Measurements from ENCODE around the gene ZNF385D. TPM values are rescaled to one million over a fixed set of nuclear protein-coding genes. Genes with fewer than 3 reads are reported as not detected.

ZNF385D gene
- polyA plus RNA-seq, 1 of the 3 experiments (the other 2 are of a cell fraction) = 1.8 TPM

DNA sequence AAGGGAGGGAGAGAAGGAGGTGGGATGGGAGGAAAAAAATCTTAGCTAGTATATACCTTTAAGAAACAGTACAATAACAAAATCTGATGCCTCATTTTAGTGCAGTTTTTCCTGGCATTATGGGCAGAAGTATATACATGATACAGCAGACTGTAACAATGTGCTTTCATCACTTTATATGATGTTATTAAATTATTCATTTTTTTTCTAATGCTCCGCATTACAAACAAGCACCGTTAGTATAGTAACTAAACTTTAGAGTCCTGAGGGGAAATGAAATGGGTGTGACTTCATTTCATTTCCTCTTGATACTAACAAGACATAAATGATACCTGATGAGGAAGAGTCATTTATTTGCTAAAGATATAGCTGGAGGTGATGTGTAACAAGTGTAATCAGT lies 325.3 kb downstream of the ZNF385D start:
- no peak for DNase-seq
- ChIA-PET POLR2A (no interaction called here), CTCF (interaction anchor here (1.3 kb wide), 1 partner anchor 9 kb away, joined by 3 read pairs; no protein-coding TSS in a partner anchor)
- Histone ChIP-seq H3K9ac (no peak overlapping the region), H3K9me3 (no peaks in the 10 kb centered on the region), H3K27ac (ENCODE audit: low read depth in 2 of 2, low read length in 1 of 2) (no peak overlapping the region), H3K4me1 (ENCODE audit: control insufficient read depth in 1 of 2, insufficient read depth in 2 of 2, low read depth in 1 of 2, low read length in 1 of 2) (no peaks in the 10 kb centered on the region; a peak in 1 of 4 replicates), H3K4me2 (no peak overlapping the region), H3K9me2 (no peaks in the 10 kb centered on the region), H3K79me2 (ENCODE audit: insufficient read depth) (no peaks in the 10 kb centered on the region), H3F3A (replicated peaks; ENCODE audit: insufficient read depth) (no peaks in the 10 kb centered on the region), H4K20me1 (ENCODE audit: insufficient read depth) (no peaks in the 10 kb centered on the region), H3K4me3 (ENCODE audit: low read depth in 2 of 2, low read length in 1 of 2) (no peak overlapping the region), H3K27me3 (ENCODE audit: insufficient read depth) (no peaks in the 10 kb centered on the region), H2AFZ (ENCODE audit: low read depth) (no peak overlapping the region), H3K36me3 (replicated peaks in 1 of 2; ENCODE audit: control insufficient read depth in 1 of 2, insufficient read depth in 2 of 2, low read length in 1 of 2) (no peaks in the 10 kb centered on the region)
- no peak for TF ChIP-seq CHD2 (IDR thresholded peaks at IDR 0.05; ENCODE audit: low read length, partially characterized antibody)
- TF ChIP-seq GABPA (IDR thresholded peaks at IDR 0.05; ENCODE audit: low read depth) = no peak
- TF ChIP-seq SIN3A (IDR thresholded peaks at IDR 0.05; ENCODE audit: borderline replicate concordance, low read depth, low read length) = no peak
- TF ChIP-seq NFIC (IDR thresholded peaks at IDR 0.05; ENCODE audit: borderline replicate concordance) = no peak
- TF ChIP-seq, protein P1, sequence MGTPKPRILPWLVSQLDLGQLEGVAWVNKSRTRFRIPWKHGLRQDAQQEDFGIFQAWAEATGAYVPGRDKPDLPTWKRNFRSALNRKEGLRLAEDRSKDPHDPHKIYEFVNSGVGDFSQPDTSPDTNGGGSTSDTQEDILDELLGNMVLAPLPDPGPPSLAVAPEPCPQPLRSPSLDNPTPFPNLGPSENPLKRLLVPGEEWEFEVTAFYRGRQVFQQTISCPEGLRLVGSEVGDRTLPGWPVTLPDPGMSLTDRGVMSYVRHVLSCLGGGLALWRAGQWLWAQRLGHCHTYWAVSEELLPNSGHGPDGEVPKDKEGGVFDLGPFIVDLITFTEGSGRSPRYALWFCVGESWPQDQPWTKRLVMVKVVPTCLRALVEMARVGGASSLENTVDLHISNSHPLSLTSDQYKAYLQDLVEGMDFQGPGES (IDR thresholded peaks at IDR 0.05; ENCODE audit: low read depth, low read length) = no peak
- TF ChIP-seq, protein P2, sequence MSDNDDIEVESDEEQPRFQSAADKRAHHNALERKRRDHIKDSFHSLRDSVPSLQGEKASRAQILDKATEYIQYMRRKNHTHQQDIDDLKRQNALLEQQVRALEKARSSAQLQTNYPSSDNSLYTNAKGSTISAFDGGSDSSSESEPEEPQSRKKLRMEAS (IDR thresholded peaks at IDR 0.05; ENCODE audit: low read depth) = no peak
- TF ChIP-seq MEF2A (IDR thresholded peaks at IDR 0.05; ENCODE audit: borderline replicate concordance, low read depth) = no peak
- no peak for TF ChIP-seq MXI1 (IDR thresholded peaks at IDR 0.05; ENCODE audit: low read depth, low read length)
- no peak for TF ChIP-seq EP300 (IDR thresholded peaks at IDR 0.05; ENCODE audit: borderline replicate concordance in 1 of 2, low read depth in 1 of 2, low read length in 1 of 2)
- TF ChIP-seq RCOR1 (IDR thresholded peaks at IDR 0.05; ENCODE audit: low read length) = no peak
- no peak for TF ChIP-seq ELF1 (IDR thresholded peaks at IDR 0.05)
- no peak for TF ChIP-seq FOXM1 (IDR thresholded peaks at IDR 0.05; ENCODE audit: low read depth)
- 74% methylated on average over 2 of the region's 2 CpGs for WGBS (ENCODE audit: low lambda C conversion rate)

DNA sequence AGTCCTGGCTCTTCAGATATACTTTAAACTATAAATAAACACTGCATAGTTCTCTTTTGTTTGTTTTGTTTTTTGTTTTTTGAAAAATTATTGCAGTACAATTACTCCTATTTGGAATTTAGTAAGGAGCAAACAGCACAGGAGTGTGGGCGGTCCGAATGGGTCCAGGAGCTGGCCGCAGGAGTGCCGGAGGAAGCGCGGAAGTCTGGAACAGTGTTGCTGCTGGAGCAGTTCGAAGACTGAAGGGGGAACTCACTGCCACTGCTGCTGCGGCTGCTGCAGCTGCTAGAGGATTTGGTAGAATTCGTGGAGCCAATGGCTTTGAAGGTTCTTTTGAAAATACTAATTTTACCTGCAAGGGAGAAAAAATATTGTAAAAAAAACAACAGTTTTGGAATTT lies 329.9 kb downstream of the ZNF385D start:
- WGBS (ENCODE audit: low lambda C conversion rate) = 59% methylated on average over 9 of the region's 9 CpGs
- Histone ChIP-seq H3K79me2 (ENCODE audit: insufficient read depth) (no peaks in the 10 kb centered on the region), H3K27me3 (ENCODE audit: insufficient read depth) (no peaks in the 10 kb centered on the region), H3K4me1 (ENCODE audit: control insufficient read depth in 1 of 2, insufficient read depth in 2 of 2, low read depth in 1 of 2, low read length in 1 of 2) (no peaks in the 10 kb centered on the region; a peak in 1 of 4 replicates), H3K9me2 (no peaks in the 10 kb centered on the region), H3K27ac (ENCODE audit: low read depth in 2 of 2, low read length in 1 of 2) (no peak overlapping the region), H4K20me1 (ENCODE audit: insufficient read depth) (no peaks in the 10 kb centered on the region), H2AFZ (ENCODE audit: low read depth) (no peak overlapping the region), H3F3A (replicated peaks; ENCODE audit: insufficient read depth) (no peaks in the 10 kb centered on the region), H3K9ac (no peak overlapping the region), H3K9me3 (no peaks in the 10 kb centered on the region), H3K4me2 (no peak overlapping the region), H3K4me3 (ENCODE audit: low read depth in 2 of 2, low read length in 1 of 2) (no peak overlapping the region), H3K36me3 (replicated peaks in 1 of 2; ENCODE audit: control insufficient read depth in 1 of 2, insufficient read depth in 2 of 2, low read length in 1 of 2) (no peaks in the 10 kb centered on the region)
- ChIA-PET POLR2A (no interaction called here), CTCF (no interaction called here)
- DNase-seq = no peak
- TF ChIP-seq RCOR1 (IDR thresholded peaks at IDR 0.05; ENCODE audit: low read length) (no peak), SIN3A (IDR thresholded peaks at IDR 0.05; ENCODE audit: borderline replicate concordance, low read depth, low read length) (no peak), TCF12 (IDR thresholded peaks at IDR 0.05) (no peak), GABPA (IDR thresholded peaks at IDR 0.05; ENCODE audit: low read depth) (no peak), CHD2 (IDR thresholded peaks at IDR 0.05; ENCODE audit: low read length, partially characterized antibody) (no peak), SMC3 (IDR thresholded peaks at IDR 0.05; ENCODE audit: low read depth, low read length) (no peak), TEAD4 (IDR thresholded peaks at IDR 0.05; ENCODE audit: borderline replicate concordance, insufficient read depth) (no peak), POLR2AphosphoS5 (IDR thresholded peaks at IDR 0.05; ENCODE audit: low read depth, low read length) (no peak), ELF1 (IDR thresholded peaks at IDR 0.05) (no peak), FOSL2 (IDR thresholded peaks at IDR 0.05; ENCODE audit: borderline replicate concordance, low read depth) (no peak), GATA2 (CRISPR knock-in tag; IDR thresholded peaks at IDR 0.05) (no peak), EZH2phosphoT487 (IDR thresholded peaks at IDR 0.05; ENCODE audit: borderline replicate concordance, low read depth) (no peak), NRF1 (IDR thresholded peaks at IDR 0.05; ENCODE audit: low read depth, low read length) (no peak), RFX5 (IDR thresholded peaks at IDR 0.05; ENCODE audit: low read length) (no peak), MEF2A (IDR thresholded peaks at IDR 0.05; ENCODE audit: borderline replicate concordance, low read depth) (no peak), FOXJ3 (CRISPR knock-in tag; IDR thresholded peaks at IDR 0.05) (no peak)
- TF ChIP-seq, protein P1 (IDR thresholded peaks at IDR 0.05; ENCODE audit: low read depth, low read length) = no peak
- TF ChIP-seq, protein P3, sequence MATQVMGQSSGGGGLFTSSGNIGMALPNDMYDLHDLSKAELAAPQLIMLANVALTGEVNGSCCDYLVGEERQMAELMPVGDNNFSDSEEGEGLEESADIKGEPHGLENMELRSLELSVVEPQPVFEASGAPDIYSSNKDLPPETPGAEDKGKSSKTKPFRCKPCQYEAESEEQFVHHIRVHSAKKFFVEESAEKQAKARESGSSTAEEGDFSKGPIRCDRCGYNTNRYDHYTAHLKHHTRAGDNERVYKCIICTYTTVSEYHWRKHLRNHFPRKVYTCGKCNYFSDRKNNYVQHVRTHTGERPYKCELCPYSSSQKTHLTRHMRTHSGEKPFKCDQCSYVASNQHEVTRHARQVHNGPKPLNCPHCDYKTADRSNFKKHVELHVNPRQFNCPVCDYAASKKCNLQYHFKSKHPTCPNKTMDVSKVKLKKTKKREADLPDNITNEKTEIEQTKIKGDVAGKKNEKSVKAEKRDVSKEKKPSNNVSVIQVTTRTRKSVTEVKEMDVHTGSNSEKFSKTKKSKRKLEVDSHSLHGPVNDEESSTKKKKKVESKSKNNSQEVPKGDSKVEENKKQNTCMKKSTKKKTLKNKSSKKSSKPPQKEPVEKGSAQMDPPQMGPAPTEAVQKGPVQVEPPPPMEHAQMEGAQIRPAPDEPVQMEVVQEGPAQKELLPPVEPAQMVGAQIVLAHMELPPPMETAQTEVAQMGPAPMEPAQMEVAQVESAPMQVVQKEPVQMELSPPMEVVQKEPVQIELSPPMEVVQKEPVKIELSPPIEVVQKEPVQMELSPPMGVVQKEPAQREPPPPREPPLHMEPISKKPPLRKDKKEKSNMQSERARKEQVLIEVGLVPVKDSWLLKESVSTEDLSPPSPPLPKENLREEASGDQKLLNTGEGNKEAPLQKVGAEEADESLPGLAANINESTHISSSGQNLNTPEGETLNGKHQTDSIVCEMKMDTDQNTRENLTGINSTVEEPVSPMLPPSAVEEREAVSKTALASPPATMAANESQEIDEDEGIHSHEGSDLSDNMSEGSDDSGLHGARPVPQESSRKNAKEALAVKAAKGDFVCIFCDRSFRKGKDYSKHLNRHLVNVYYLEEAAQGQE (IDR thresholded peaks at IDR 0.05; ENCODE audit: low read depth, low read length) = no peak

Data from SK-N-SH (cell line).